ENCODE measurements around the gene USP2. TPM values are rescaled to one million over a fixed set of nuclear protein-coding genes. Genes with fewer than 3 reads are reported as not detected.

Gene USP2
- total RNA-seq, 1 donor from 2014 or later: 0.20 TPM

- DNase-seq (ENCODE audit: low read depth in 2 of 2): no peak
Observed at GRCh38 chr11:119324189-119324588, 57.3 kb downstream of the USP2 start.

DNA sequence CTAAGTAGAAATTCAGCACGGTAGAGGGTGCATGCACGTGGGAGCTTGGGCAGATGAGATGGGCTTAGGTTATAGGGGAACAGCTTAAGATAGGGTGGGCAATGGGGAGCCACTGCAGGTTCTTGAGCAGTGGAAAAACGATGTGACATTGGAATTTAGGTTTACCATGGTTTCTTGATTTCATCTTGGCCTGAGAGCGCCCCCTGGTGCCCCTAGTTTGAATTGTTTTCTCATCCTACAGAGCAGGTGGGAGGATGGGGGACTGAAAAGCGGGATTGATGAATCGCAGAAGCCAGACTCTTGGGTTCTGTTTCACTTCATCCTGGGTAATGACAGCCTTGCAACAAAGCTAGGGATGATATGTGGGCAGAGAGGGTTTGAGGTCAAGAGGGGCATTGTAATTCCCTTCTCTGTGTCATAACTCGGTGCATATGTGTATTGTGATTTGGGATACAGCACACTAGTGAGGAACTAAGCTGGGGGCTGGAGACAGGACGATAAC lies 57.9 kb downstream of the USP2 start:
- DNase-seq (ENCODE audit: low read depth in 2 of 2): peak; percentile 71 to 76

GRCh38 chr11:119322921-119323531 lies 58.5 kb downstream of the USP2 start:
- DNase-seq (ENCODE audit: low read depth in 2 of 2): no peak

- DNase-seq (ENCODE audit: low read depth in 2 of 2): peak in 1 of 2 donors; percentile 44
Observed at GRCh38 chr11:119322360-119322739, 59.1 kb downstream of the USP2 start.

GRCh38 chr11:119320776-119321524 lies 60.5 kb downstream of the USP2 start:
- DNase-seq (ENCODE audit: low read depth in 2 of 2): peak; percentile 50 to 82

DNA sequence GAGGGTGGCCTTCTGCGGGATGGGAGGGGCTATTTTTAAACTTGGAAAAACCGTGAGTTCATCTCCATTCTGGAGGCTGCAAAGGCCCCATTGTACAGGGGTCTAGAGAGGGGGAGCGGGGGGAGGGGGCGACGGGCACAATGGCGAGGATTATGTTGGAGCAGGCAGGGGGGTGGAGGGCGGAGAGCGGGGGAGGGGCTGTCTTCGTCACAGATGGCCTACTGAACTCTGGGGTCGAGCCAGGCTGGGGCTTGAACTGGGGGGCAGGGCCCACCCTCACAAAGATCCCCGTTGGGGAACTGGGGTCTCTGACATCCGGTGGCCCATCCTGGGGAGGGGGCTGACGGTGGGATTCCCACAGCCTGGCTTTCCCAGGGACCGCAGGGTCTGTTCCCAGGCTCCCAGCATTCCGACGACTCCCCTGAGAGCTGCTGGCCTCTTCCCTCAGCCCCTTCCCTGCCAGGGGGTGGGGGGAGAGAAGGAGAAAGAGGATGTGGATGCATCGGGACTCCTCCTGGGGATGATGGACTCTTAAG lies 61.2 kb downstream of the USP2 start:
- DNase-seq (ENCODE audit: low read depth in 2 of 2): peak in 1 of 2 donors; percentile 57

- peak in 1 of 2 donors; percentile 85 for DNase-seq (ENCODE audit: low read depth in 2 of 2)
Observed at GRCh38 chr11:119319700-119320239, 61.7 kb downstream of the USP2 start.

- no peak for DNase-seq (ENCODE audit: low read depth in 2 of 2)
Observed at GRCh38 chr11:119319136-119319699, 62.3 kb downstream of the USP2 start.

- DNase-seq (ENCODE audit: low read depth in 2 of 2): peak in 1 of 2 donors; percentile 80
Observed at GRCh38 chr11:119318240-119319135, 63.0 kb downstream of the USP2 start.

DNA sequence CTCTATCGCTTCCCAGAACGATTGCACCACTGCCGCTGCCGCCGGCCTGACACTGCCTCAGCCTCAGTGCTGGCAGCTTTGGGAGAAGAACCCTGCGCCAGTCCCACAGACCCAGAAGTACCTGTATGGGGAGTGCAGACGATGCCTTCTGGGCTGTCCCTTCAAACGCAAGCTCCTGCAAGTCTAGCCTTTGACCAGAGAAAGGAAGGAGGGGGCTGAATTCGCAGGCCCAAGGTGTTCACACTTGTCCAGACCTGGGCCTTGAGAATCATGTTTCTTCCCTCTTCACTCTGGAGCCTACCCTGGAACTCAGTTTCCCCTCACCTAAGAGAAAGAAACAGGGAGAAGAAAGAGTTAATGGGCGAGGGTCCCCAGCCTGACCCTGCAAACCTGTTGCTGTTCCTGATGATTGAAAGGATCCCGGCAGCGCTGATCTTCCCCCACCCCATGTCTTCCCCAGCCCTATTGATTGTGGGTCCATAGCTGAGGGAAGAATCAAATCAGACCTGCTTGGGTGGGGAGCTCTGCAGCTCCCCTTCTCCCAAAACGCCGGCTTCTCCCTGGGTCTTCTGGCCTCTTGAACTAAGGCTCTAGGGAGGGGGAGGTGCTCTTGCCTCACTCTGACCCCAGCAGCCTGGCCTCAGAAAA lies 63.8 kb downstream of the USP2 start:
- DNase-seq (ENCODE audit: low read depth in 2 of 2): peak in 1 of 2 donors; percentile 34

- DNase-seq (ENCODE audit: low read depth in 2 of 2): peak; percentile 62 to 76
Observed at GRCh38 chr11:119316729-119317591, 64.5 kb downstream of the USP2 start, which contains the start of gene MCAM. Gene MCAM, minus strand, starts transcription at chr11:119317130. Its CDS starts 29 bp downstream, at chr11:119317101.

DNA sequence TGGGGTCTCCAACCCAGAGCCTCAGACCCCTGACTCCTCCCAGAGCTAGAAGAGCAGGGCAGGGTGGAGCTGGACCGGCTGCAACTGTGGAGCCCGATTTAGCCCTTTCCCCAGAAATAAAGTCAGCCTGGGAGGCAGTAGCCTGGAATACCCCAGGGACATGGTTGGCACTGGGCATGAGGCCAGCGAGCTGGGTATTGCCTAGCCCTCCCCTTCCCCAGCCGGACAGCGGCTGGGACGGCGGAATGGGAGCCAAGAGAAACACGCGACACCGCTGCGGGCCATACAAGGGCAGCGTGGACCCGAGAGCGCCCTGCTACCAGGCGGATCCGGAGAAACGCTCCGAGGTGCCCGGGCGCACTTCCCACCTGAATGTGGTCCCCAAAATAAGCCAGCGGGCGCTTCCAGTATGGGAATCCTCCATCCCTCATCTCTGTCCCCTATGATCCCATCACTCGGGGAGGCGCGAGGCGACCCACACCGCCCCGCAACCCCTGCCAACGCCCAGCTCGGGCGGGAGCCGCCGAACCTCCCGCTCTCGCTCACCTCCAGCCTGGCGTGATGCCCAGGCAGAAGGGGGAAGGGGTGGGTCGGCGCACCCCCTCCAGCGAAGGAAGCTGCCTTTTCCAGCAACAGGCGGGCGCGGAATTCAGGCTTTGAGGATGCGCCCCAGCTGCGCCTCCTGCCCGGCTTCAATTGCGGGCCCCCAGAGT lies 65.3 kb downstream of the USP2 start:
- peak; percentile 34 to 55 for DNase-seq (ENCODE audit: low read depth in 2 of 2)

DNA sequence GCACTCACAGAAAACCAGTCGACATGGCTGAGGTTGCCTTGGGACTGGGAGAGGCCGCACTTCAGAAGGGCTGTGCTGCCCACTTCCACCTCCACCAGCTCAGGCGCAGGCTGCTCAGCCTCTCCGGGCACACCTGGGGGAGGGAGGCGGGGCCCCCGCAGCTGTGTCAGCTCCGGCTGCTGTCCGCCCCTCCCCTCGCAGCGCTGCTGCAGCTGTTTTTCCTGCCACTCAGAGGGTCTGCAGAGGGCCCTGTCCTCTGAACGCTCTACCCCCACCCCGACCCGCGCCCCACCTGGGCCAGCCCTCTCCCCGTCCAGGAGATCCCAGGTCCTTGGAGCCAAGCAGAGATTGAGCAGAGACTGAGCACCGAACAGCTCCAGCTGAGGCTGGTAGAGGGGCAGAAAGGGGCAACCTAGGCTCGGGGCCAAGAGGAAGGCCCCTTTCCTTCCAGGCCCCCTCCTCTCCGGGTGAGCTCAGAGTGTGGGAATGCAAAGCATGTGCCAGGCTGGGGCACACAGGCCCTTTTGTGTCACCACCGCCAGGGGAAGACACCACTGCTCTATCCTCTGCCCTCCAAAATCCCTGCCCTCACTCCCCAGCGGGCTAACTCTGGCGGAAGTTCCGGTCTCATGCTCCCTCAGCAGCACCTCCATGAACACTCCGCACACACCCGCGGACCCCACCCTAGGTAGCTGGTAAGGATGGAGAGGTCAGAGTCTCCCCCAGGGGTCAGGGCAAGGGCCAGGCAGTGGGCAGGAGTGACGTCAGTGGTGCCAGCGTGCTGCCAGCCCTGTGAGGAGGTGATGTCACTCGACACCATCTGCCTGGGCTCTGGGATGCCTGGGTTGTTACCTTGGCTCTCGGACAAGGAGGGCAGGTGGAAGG lies 66.1 kb downstream of the USP2 start:
- DNase-seq (ENCODE audit: low read depth in 2 of 2): peak; percentile 41 to 46

DNA sequence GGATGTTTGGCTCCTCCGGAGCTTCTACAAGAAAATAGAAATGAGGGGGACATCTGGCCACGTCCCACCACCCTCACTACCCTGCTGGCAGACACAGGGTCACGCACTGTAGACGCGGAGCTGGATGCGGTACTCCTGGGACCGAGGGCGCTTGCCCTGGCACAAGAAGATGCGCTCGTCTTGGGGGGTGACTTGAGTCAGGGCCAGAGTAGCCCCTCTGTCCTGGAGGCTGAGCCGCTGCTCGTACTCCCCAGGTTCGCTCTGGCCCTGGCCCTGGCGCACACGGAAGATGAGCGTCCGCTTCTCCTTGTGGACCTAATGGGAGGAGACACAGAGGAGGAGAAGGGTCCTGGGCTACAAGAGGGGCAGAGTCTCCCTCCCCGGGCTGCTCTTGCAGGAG lies 66.8 kb downstream of the USP2 start:
- no peak for DNase-seq (ENCODE audit: low read depth in 2 of 2)

- no peak for DNase-seq (ENCODE audit: low read depth in 2 of 2)
Observed at GRCh38 chr11:119310682-119311052, 70.8 kb downstream of the USP2 start.

DNA sequence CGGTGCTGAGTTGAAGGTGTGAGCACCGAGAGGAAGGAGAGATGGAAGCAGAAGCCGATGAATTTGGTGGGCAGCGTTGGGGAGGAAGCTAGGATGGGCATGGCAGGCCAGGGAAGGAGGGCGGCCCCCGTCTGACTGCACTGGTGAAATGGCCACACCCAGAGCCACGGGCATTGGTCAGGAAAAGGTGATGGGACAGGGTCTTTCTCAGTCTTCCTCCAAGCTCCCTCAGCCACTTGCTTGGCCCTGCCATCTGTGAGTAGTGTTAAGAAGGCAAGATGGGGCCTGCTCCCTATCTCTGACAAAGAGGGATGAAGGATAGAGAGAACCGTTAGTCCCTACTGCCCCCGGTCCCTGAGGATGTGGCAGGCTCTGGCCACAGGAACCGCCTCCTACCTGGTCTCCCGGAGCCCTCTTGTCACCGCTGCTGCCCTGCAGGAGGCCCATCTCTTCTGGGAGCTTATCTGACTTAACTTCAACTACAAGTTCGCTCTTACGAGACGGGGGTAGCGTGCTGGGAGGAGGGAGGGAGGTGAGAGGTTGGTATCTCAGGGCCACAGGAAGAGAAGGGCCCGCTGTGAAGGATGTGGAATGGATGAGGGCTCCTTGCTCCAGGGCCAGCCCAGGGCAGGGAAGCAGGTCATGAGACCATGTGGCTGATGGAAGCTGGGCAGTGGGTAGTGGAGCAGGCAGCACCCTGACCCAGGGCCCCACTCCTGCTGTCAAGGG lies 71.4 kb downstream of the USP2 start:
- no peak for DNase-seq (ENCODE audit: low read depth in 2 of 2)

DNA sequence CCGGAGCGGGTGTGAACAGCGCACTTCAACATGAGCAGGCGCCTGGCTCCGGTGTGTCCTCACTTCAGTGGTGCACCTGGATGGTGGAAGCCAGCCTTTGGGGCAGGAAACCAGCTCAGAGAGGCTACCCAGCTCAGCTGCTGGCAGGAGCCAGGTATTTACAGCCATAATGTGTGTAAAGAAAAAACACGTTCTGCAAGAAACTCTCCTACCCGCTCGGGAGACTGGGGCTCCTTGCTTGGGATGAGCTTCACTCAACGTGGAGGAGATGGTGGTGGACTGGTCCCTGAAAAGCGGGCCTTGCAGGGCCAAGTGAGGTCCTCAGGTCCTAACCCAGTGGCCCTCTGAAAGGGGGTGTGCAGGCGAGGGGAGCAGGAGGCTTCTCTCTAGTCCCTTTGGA lies 72.1 kb downstream of the USP2 start:
- no peak for DNase-seq (ENCODE audit: low read depth in 2 of 2)

All from lung microvascular endothelial cell (primary cell).